ENCODE data around the gene CA4. TPM values are rescaled to one million over a fixed set of nuclear protein-coding genes. Genes with fewer than 3 reads are reported as not detected.
"Not testable (repeated sequence)": the region's sequence is repeated elsewhere in the genome, so short reads cannot be mapped to it uniquely, and the experiment has no call there.

CA4 gene
- total RNA-seq, 1 experiment from 2014 or later: 1.7 TPM

DNA sequence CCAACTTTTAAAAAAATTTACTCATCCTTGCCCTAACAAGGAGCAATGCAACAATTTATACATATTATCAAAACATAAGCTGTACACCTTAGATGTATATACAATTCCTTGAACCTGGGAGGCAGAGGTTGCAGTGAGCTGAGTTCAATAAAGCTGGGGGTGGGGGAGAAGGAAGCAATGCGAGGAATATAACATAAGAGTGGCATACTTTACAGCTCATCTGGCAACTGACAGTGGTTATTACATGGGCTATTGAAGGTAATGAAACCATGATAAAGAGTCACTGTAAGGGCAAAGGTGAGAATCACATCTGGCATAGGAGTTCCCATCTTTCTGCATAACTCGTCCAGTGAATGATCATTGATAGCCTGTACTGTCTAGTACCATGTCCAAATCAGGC, 43.7 kb downstream of the CA4 start:
- Histone ChIP-seq H2BK12ac (ENCODE audit: insufficient read length, low read depth, low read length) (no peak overlapping the region), H3K27me3 (ENCODE audit: insufficient read depth, low read length) (no peaks in the 10 kb centered on the region), H3K9me3 (ENCODE audit: control insufficient read depth, low read depth, low read length) (no peaks in the 10 kb centered on the region), H2BK15ac (ENCODE audit: low read depth, low read length) (no peak overlapping the region), H4K8ac (replicated peaks; ENCODE audit: insufficient read length, low read depth, low read length) (no peak overlapping the region), H3T11ph (ENCODE audit: low read length) (no peak overlapping the region), H3K56ac (ENCODE audit: insufficient read length, low read depth, low read length) (no peak overlapping the region), H4K91ac (ENCODE audit: insufficient read length, low read depth, low read length) (no peak overlapping the region), H2BK5ac (ENCODE audit: insufficient read length, low read length) (no peak overlapping the region), H3K79me1 (ENCODE audit: insufficient read depth, low read depth, low read length, poor library complexity, severe bottlenecking) (no peaks in the 10 kb centered on the region), H3K79me2 (ENCODE audit: insufficient read depth, low read length) (no peaks in the 10 kb centered on the region), H3K18ac (ENCODE audit: insufficient read length, low read depth, low read length) (no peak overlapping the region), H3K4ac (ENCODE audit: low read depth, low read length) (no peak overlapping the region), H2BK120ac (ENCODE audit: low read depth, low read length, poor library complexity, severe bottlenecking) (no peak overlapping the region), H3K27ac (ENCODE audit: insufficient read length, low read depth, low read length) (no peak overlapping the region), H3K4me1 (ENCODE audit: insufficient read depth, low read length) (no peaks in the 10 kb centered on the region), H3K14ac (ENCODE audit: insufficient read depth, low read length) (no peak overlapping the region), H4K20me1 (ENCODE audit: control insufficient read depth, insufficient read depth, insufficient read length) (no peaks in the 10 kb centered on the region), H2AK5ac (ENCODE audit: insufficient read length, low read length) (no peak overlapping the region), H2BK20ac (ENCODE audit: low read depth, low read length, poor library complexity, severe bottlenecking) (no peak overlapping the region), H3K4me2 (ENCODE audit: insufficient read depth, insufficient read length, low read length) (no peak overlapping the region), H3K23me2 (ENCODE audit: insufficient read length, low read depth, low read length, poor library complexity, severe bottlenecking) (no peaks in the 10 kb centered on the region), H3K9ac (ENCODE audit: extremely low read depth, insufficient read length, low read length) (no peak overlapping the region), H2AFZ (ENCODE audit: low read length) (no peak overlapping the region), H3K23ac (ENCODE audit: insufficient read length, low read depth, low read length) (no peak overlapping the region), H4K5ac (ENCODE audit: insufficient read length, low read depth, low read length) (no peak overlapping the region)
- Mint-ChIP-seq H3K36me3 (ENCODE audit: insufficient read depth in 1 of 3, low read depth in 3 of 3) (peaks cover 45 to 85% (median 56%) of the 10 kb centered on the region in 3 experiments; a peak in 6 of 7 replicates), H3K4me3 (no peak overlapping the region), H3K27ac (no peak overlapping the region), H3K9me3 (no peaks in the 10 kb centered on the region), H3K27me3 (ENCODE audit: low read depth) (no peaks in the 10 kb centered on the region), H3K4me1 (no peaks in the 10 kb centered on the region)
- TF ChIP-seq, protein P1, sequence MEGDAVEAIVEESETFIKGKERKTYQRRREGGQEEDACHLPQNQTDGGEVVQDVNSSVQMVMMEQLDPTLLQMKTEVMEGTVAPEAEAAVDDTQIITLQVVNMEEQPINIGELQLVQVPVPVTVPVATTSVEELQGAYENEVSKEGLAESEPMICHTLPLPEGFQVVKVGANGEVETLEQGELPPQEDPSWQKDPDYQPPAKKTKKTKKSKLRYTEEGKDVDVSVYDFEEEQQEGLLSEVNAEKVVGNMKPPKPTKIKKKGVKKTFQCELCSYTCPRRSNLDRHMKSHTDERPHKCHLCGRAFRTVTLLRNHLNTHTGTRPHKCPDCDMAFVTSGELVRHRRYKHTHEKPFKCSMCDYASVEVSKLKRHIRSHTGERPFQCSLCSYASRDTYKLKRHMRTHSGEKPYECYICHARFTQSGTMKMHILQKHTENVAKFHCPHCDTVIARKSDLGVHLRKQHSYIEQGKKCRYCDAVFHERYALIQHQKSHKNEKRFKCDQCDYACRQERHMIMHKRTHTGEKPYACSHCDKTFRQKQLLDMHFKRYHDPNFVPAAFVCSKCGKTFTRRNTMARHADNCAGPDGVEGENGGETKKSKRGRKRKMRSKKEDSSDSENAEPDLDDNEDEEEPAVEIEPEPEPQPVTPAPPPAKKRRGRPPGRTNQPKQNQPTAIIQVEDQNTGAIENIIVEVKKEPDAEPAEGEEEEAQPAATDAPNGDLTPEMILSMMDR (conservative IDR thresholded peaks at IDR 0.05): no peak
- no CpG with 5 or more reads among the region's 2 CpGs for WGBS (ENCODE audit: extremely low coverage, insufficient read length, low lambda C conversion rate)
- DNase-seq: no peak

DNA sequence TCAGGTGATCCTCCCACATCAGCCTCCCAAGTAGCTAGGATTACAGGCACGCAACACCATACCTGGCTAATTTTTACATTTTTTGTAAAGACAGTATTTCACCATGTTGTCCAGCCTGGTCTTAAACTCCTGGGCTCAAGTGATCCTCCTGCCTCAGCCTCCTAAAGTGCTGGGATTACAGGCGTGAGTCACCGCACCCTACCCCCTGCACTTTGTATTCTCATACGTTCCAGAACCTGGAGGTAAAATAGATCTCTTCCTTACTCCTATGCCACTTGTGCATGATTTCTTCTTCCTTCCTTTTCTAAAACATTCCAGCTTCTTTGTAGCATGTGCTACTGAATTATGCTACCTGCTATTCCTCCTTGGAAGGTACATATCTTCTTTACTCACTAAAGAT, 44.4 kb downstream of the CA4 start:
- H3K9ac ChIP-seq (ENCODE audit: extremely low read depth, insufficient read length, low read length); DNase-seq; H3K4me2 ChIP-seq (ENCODE audit: insufficient read depth, insufficient read length, low read length); H2BK20ac ChIP-seq (ENCODE audit: low read depth, low read length, poor library complexity, severe bottlenecking); H4K5ac ChIP-seq (ENCODE audit: insufficient read length, low read depth, low read length); H3K27ac Mint-ChIP-seq; H2AFZ ChIP-seq (ENCODE audit: low read length); H3K79me2 ChIP-seq (ENCODE audit: insufficient read depth, low read length); H3K23me2 ChIP-seq (ENCODE audit: insufficient read length, low read depth, low read length, poor library complexity, severe bottlenecking); H4K20me1 ChIP-seq (ENCODE audit: control insufficient read depth, insufficient read depth, insufficient read length); H2BK5ac ChIP-seq (ENCODE audit: insufficient read length, low read length); H2AK5ac ChIP-seq (ENCODE audit: insufficient read length, low read length); H3K27me3 Mint-ChIP-seq (ENCODE audit: low read depth); H3K4me3 Mint-ChIP-seq; H3K14ac ChIP-seq (ENCODE audit: insufficient read depth, low read length); H3K4me1 ChIP-seq (ENCODE audit: insufficient read depth, low read length); H4K91ac ChIP-seq (ENCODE audit: insufficient read length, low read depth, low read length); H2BK120ac ChIP-seq (ENCODE audit: low read depth, low read length, poor library complexity, severe bottlenecking); H3T11ph ChIP-seq (ENCODE audit: low read length); H4K8ac ChIP-seq (replicated peaks; ENCODE audit: insufficient read length, low read depth, low read length); H3K23ac ChIP-seq (ENCODE audit: insufficient read length, low read depth, low read length); H2BK15ac ChIP-seq (ENCODE audit: low read depth, low read length); H3K79me1 ChIP-seq (ENCODE audit: insufficient read depth, low read depth, low read length, poor library complexity, severe bottlenecking); H3K27me3 ChIP-seq (ENCODE audit: insufficient read depth, low read length); H3K56ac ChIP-seq (ENCODE audit: insufficient read length, low read depth, low read length); H2BK12ac ChIP-seq (ENCODE audit: insufficient read length, low read depth, low read length); H3K27ac ChIP-seq (ENCODE audit: insufficient read length, low read depth, low read length); H3K9me3 ChIP-seq (ENCODE audit: control insufficient read depth, low read depth, low read length); H3K18ac ChIP-seq (ENCODE audit: insufficient read length, low read depth, low read length); H3K4ac ChIP-seq (ENCODE audit: low read depth, low read length); H3K4me1 Mint-ChIP-seq; H3K9me3 Mint-ChIP-seq: not testable (repeated sequence)
- no CpG with 5 or more reads among the region's 4 CpGs for WGBS (ENCODE audit: extremely low coverage, insufficient read length, low lambda C conversion rate)
- H3K36me3 Mint-ChIP-seq (ENCODE audit: insufficient read depth in 1 of 3, low read depth in 3 of 3): peaks cover 41 to 85% (median 54%) of the 10 kb centered on the region in 3 experiments; a peak in 6 of 7 replicates
